Endothelial cell of hepatic sinusoid (primary cell): ENCODE measurements around the gene MCF2L2.

Experiments used
- in situ Hi-C: cut with HindIII; loops from 2 replicates; pipeline ENCODE4 v1.10.0; 2017; ENCODE audit warnings: low sequenced_read_pairs

MCF2L2 gene

GRCh38 chr3:183151821-183152351 is 276.5 kb downstream of the MCF2L2 start:
- in situ Hi-C loops: no loop called here

- in situ Hi-C loops: no loop called here
These were observed 277.3 kb downstream of the MCF2L2 start for GRCh38 chr3:183151086-183151485.

DNA sequence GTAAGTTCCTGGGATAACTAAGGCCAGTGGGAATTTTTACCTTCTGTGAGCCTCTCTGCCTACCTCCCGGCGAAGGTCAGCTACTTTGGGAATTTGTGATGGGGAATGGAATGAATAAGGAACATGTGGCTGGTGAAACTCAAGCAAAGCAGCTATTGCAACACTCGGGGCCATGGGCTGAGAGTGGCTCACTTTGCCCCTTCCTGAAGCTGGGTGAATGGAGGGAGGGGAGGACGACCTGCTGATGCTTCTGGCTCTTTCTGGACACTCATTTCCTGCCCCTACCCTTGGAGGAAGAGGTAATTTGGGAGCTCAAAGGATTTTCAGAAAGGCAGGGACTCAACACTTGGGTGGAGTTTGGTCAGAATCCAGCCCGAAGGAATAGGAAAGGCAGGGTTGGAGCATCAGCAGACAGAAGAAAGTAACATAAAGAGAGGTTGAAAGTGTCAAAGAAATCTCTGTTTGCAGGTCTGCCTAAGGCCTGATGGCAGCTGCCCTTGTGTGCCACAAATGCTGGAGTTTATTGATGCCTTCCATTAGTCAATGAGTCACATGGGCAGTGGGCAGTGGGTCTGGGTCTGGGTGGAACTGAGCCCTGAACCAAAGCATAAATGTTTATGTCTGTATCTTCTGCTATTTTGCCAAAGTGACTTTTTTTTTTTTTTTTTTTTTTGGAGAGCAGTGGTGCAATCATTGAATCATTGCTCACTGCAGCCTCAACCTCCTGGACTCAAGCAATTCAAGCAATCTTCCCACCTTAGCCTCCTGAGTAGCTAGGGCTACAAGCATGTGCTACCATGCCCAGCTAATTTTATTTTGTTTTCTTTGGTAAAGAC is 278.3 kb downstream of the MCF2L2 start:
- in situ Hi-C loops: no loop called here

- in situ Hi-C loops: no loop called here
These were observed 280.4 kb downstream of the MCF2L2 start for GRCh38 chr3:183148056-183148455.

DNA sequence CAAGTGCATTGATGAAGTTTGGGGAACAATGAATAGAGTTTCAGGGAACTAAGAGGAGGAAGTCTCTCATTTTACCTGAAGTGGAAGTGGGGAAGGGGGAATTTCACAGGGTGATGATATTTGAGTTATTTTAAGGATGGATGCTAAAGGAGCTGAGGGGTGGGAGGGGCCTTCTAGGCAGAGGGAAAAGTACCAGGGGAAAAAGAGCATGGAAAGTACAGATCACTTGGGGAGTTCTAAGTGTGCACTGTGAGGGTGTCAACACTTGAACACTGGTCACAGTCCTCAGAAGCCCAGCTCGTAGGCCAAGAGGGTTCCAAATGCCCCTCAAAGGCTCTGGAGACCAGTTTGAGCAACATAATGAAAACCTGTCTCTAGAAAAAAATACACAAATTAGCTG is 284.1 kb downstream of the MCF2L2 start:
- in situ Hi-C loops: no loop called here

- in situ Hi-C loops: no loop called here
These were observed 286.2 kb downstream of the MCF2L2 start for GRCh38 chr3:183142199-183142598.

DNA sequence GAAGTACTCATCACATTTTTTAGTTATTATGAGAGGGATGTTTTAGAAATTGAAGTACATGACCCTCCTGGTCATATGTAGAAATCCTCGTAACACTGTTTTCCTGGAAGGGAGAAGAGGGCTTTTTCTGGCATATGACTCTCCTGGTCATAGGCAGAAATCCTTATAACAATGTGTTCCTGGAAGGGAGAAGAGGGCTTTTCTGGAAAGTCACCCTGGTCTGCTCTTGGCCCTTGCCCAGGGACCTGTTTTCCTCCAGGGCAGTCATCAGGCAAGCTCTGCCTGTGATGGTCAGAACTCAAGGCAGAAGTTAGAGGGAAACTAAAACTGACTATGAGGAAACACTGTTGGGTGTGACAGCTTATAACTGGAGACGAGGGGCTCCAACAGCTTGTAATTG is 293.6 kb downstream of the MCF2L2 start:
- in situ Hi-C loops: no loop called here

GRCh38 chr3:183132409-183132808 is 296.0 kb downstream of the MCF2L2 start:
- in situ Hi-C loops: no loop called here

DNA sequence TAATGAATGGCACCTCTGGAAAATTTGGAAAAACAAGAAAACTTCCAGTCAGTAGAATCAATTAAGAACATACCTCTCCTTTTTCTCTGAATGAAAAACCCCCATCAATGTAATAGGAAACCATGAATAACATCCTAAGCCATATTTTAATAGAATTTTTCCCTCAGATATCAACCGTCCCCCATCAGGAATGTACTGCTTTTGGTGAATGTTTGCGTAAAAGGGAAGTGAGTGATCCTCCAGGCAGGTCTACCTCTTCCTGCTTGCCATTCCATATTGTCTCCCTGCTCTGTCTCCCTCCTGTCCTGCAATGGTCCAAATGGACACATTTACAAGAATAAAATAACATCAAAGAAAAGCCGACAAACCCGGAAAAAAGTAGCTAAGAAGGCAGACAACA is 296.7 kb downstream of the MCF2L2 start:
- in situ Hi-C loops: no loop called here

- in situ Hi-C loops: no loop called here
These were observed 297.2 kb downstream of the MCF2L2 start for GRCh38 chr3:183131186-183131725.

GRCh38 chr3:183129243-183129642 is 299.2 kb downstream of the MCF2L2 start:
- in situ Hi-C loops: no loop called here

DNA sequence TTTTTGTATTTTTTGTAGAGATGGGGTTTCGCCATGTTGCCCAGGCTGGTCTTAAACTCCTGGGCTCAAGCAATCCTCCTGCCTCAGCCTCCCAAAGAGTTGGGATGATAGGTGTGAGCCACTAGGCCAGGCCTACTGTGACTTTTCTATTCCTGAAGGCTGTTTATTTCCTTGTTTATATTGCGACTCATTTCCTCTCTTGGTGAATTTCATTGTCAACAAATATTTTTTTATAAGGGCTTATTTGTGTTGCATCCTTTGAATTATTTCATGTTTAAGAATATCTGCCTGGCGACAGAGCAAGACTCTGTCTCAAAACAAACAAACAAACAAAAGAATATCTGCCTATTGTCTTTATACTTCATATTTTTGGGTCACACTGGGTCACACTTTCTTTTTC is 299.7 kb downstream of the MCF2L2 start:
- in situ Hi-C loops: no loop called here
